ENCODE data around the gene ZNF469. TPM values are rescaled to one million over a fixed set of nuclear protein-coding genes. Genes with fewer than 3 reads are reported as not detected.
A peak's percentile ranks its signal among the peaks of the same experiment; 100 is the strongest.

Gene ZNF469
- total and polyA plus RNA-seq, 9 of the 15 experiments (the other 6 are each of a cell fraction or from before 2014, with no cell fraction given): 0.01 to 0.04 TPM; not detected in 7

DNA sequence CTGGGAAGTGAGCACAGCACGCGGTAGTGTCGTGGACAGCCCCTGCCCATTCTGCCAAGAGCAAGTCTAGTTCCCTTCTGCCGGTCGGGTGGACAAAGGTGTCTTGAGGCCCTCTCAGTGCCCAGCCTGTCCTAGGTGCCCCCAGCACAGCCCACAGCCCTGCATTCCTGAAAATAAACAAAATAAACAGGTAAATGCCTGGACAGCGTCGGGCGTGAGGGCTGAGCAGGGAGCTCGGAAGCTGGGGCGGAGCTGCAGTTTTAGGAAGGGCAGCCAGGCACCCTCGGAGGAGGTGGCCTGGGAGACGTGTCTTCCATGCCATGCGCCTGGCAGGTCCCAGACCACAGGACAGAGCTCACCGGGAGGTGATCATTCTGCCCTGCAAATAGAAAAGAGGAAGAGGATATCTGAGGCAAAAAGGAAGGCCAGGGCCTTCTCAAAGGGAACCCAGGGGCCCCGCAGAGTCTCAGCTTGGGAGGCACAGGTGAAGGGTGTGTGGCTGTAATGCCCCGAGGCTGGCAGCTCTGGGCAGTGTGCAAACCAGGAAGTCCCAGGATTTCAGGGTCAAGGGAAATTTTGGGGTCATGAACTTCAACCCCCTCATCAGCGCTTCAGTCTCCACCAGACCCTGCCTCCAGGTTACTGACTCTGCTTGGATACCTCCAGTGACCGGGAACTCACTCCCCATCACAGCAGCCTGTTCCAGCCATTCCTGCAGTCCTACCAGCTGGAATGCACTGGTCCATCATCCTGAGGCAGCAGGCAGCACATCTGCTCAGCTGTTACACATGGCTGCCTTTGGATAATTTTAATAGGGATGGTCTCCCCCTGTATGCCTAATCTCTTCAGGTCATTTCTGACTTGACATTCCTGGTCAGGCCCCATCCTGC, 1.7 kb downstream of the ZNF469 start (continued):
- no peak for TF ChIP-seq CGGBP1 (CRISPR knock-in tag; IDR thresholded peaks at IDR 0.05)

GRCh38 chr16:88385112-88385594, 2.4 kb downstream of the ZNF469 start:
- no peak overlapping the region for H3K9ac ChIP-seq (ENCODE audit: insufficient read depth in 1 of 2, low read depth in 2 of 2, low read length in 2 of 2)
- in situ Hi-C loops (cut with MboI) (no loop called here), intact Hi-C loops (cut with micrococcal nuclease) (no loop called here)
- POLR2A ChIA-PET: no interaction called here
- no peak overlapping the region for H2AFZ ChIP-seq (ENCODE audit: low read depth, low read length)
- no peak overlapping the region for H3K27ac ChIP-seq (ENCODE audit: extremely low read depth, low read depth, low read length)
- peak; percentile 72 for TF ChIP-seq ZNF121 (CRISPR knock-in tag; conservative IDR thresholded peaks at IDR 0.05)
- no peak for TF ChIP-seq SRSF7 (optimal IDR thresholded peaks at IDR 0.05; ENCODE audit: low read depth, low read length)
- H3K4me3 ChIP-seq: no peak overlapping the region
- no TSS peak for BruUV-seq (replicated peaks)
- H3K4me1 ChIP-seq (replicated peaks in 1 of 2; ENCODE audit: control insufficient read depth in 2 of 2, insufficient read depth in 2 of 2, low read length in 2 of 2): peaks cover 0 to 40% of the 10 kb centered on the region in 2 experiments; a peak in 2 of 5 replicates
- CTCF ChIA-PET (ENCODE audit: low intra/inter-chr PET ratio): no interaction called here
- H3K27me3 ChIP-seq (ENCODE audit: control insufficient read depth in 2 of 2, insufficient read depth in 2 of 2, low read length in 2 of 2): peaks cover 44 to 75% of the 10 kb centered on the region in 2 experiments
- WGBS (ENCODE audit: insufficient coverage, low coverage, missing lambda C conversion rate): 1% methylated on average over 4 of the region's 5 CpGs
- no peak overlapping the region for H3K4me2 ChIP-seq (ENCODE audit: insufficient read depth, low read length)
- no peaks in the 10 kb centered on the region for H3K9me1 ChIP-seq (ENCODE audit: control insufficient read depth, insufficient read depth, low read length)
- peaks cover 10% of the 10 kb centered on the region for H3K9me3 ChIP-seq (replicated peaks; ENCODE audit: control insufficient read depth, insufficient read depth, low read depth, low read length)
- no peaks in the 10 kb centered on the region for H3K79me2 ChIP-seq (ENCODE audit: control insufficient read depth, insufficient read depth, low read length)
- no peak for DNase-seq (ENCODE audit: extremely low read depth in 1 of 4, low spot score in 3 of 4)
- ATAC-seq: no peak
- H3K36me3 ChIP-seq (ENCODE audit: control insufficient read depth, insufficient read depth, low read length): no peaks in the 10 kb centered on the region
- FAIRE-seq: no peak
- peaks cover 11% of the 10 kb centered on the region; the same call in 1 of the 2 replicates for H4K20me1 ChIP-seq (replicated peaks; ENCODE audit: control insufficient read depth, insufficient read depth, low read length)

Measured in K562 (cell line).